C4-2B (cell line): ENCODE data around the gene NF2.

ENCODE experiments used
- H3K27ac ChIP-seq: fragments of 450-650 bp; 2 replicates; pipeline ENCODE4 v1.5.1; 2017
- ZFX ChIP-seq: fragments of 450-650 bp; IDR thresholded peaks from 2 replicates; pipeline ENCODE4 v1.6.1; 2017
- TF ChIP-seq, protein P1 (sequence below): fragments of 450-650 bp; conservative IDR thresholded peaks from 2 replicates; pipeline ENCODE4 v1.5.1; 2017; ENCODE audit warnings: mild to moderate bottlenecking

NF2 gene

DNA sequence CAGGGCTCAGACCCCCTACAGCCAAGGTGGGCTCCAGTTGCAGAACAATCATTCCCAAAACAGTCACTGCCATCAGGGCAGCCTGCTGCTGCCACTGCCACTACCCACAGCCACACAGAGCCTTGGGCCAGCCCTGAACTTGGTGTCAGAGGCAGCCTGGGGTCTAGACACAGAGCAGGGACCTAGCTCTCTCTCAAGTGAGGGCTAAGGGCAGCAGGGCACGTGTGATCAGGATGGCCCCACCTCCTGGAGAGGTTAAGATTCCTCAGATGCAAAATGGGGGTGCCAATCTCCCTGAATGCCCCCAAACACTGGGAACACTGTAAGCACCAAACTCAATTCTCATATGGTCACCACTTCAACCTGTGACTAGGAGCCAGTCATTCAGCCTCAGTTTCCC is 132.0 kb downstream of the NF2 start:
- H3K27ac ChIP-seq, result no peak overlapping the region
- TF ChIP-seq, protein P1, sequence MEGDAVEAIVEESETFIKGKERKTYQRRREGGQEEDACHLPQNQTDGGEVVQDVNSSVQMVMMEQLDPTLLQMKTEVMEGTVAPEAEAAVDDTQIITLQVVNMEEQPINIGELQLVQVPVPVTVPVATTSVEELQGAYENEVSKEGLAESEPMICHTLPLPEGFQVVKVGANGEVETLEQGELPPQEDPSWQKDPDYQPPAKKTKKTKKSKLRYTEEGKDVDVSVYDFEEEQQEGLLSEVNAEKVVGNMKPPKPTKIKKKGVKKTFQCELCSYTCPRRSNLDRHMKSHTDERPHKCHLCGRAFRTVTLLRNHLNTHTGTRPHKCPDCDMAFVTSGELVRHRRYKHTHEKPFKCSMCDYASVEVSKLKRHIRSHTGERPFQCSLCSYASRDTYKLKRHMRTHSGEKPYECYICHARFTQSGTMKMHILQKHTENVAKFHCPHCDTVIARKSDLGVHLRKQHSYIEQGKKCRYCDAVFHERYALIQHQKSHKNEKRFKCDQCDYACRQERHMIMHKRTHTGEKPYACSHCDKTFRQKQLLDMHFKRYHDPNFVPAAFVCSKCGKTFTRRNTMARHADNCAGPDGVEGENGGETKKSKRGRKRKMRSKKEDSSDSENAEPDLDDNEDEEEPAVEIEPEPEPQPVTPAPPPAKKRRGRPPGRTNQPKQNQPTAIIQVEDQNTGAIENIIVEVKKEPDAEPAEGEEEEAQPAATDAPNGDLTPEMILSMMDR, result no peak
- no peak for TF ChIP-seq ZFX

DNA sequence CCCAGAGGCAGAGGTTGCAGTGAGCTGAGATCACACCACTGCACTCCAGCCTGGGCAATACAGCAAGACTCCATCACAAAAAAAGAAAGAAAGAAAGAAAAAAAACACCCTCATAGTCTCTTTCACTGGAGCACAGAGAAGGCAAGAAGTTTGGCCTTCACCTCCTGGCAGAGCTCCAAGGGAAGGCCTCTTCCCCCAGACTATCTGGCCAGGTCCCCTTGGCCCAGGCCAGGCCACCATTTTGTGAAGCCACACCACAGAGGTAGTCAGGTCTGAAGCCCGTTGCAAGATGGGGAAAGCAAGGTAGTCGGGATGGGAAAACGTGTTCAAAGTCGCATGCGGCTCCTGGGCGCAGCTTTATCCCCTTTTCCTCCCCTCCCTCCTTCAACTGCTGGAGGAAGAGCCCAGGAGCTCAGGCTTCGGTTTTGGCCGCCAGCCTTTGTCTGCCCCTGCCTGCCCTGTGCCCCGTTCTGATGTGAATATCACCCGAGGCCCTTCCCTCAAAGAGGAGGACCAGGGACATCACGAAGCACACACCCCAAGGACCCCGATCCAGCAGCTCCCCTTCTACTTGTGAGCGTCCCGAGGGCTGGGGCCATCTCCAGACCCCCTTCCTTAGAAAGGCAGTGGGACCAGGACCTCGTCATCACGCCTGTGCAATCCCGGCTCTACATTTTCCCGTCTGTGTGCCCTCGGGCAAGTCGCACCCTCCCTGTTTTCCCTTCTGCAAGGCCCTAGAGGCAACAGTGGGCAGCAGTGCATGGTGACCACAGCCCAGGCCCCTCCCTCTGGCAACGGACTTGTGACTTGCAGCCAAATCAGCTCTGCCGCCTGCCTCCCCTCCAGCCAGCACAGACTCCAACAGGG is 134.1 kb downstream of the NF2 start:
- no peak overlapping the region for H3K27ac ChIP-seq
- no peak for TF ChIP-seq ZFX
- TF ChIP-seq, protein P1, result no peak

DNA sequence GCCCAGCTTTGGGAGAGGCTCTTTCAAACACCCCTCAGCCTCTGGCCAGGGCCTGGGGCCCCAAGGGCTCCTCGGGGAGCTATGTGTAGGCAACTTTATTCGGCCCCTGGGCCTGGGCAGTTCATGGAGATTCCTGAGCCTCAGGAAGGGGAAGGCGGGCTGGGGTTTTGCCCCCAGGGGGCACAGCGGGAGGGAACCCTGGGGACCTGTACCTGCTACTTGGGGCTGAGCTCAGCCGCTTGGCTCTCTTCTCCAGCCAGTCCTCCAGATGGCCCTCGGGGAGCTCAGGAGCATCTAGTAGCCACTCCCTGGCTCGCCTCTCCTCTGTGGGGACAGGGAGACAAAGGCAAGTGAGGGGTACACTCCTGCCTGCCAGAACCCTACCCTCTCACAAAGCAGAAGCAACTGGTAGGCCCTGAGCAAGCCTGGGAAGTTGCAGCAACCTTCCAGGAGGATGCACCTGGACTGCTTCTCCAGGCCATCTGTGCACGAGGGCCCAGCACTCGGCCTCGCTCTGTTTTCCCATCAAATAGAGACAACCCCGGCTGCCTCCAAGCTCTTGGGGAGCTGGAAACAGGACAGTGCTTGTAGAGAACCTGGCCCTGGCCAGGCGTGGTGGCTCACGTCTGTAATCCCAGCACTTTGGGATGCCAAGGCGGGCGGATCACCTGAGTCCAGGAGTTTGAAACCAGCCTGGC is 134.8 kb downstream of the NF2 start:
- TF ChIP-seq, protein P1, result no peak
- no peak for TF ChIP-seq ZFX
- H3K27ac ChIP-seq, result no peak overlapping the region

DNA sequence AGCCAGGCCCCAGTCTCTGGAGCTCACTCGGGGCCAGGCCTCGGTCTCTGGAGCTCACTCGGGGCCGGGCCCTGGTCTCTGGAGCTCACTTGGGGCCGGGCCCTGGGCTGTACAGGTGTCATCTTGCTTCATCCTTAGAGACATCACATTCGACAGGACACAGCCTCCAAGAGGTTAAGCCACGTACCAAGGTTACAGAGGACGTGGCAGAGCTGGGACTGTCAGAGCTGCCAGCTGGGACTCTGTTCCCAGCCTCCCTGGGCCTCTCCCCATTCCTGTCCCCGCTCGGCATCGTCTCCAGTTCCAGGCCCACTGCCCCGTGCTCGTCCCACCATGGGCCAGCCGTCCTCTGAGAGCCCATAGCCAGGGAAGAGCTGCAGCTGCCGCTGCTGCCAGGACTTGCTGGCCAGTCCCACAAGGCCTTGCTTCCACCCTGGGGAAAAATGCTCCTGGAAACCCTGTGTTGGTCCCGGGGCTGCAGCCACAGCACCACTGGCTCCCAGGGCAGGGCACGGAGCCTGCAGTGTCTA is 136.0 kb downstream of the NF2 start:
- TF ChIP-seq, protein P1, result no peak
- TF ChIP-seq ZFX, result no peak
- H3K27ac ChIP-seq, result no peak overlapping the region

DNA sequence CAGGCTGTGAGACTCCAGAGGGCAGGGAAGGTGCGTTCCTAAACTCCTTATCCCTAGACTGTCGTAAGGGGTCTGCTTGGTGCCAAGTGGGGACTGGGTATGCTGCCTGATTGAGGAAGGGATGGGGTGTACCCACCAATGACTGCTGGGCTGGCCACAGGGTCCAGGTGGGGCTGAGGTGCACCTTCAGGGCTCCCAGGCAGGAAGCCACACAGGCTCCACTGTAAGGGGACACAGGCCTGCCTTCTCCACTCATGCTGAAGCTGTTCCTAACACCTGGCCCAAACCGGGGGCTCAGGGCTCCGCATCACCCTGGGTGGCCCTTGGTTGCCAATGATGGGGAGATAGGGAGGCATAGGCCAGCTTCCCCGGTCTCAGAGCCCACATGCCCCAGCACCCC is 136.8 kb downstream of the NF2 start:
- TF ChIP-seq, protein P1, result no peak
- TF ChIP-seq ZFX, result no peak
- H3K27ac ChIP-seq, result no peak overlapping the region

DNA sequence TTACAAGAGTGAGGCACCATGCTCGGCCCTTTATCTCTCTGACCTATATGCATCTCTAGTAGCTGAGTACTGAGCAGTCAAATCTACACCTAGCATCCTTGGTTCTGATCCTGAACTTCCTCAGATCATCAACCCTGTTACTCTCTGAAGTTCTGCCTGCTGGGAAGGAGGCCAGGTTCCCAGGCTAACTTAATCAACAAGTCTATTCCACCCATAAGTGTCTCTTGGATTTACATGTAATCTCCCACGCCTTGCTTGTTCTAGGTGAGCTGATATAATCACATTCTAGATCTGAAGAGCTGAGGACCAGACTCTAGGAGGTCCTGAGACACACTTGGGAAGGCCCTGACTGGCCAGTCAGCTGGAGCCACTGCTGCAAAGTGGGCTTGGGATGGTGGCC is 138.5 kb downstream of the NF2 start:
- no peak for TF ChIP-seq ZFX
- TF ChIP-seq, protein P1, result no peak
- no peak overlapping the region for H3K27ac ChIP-seq

DNA sequence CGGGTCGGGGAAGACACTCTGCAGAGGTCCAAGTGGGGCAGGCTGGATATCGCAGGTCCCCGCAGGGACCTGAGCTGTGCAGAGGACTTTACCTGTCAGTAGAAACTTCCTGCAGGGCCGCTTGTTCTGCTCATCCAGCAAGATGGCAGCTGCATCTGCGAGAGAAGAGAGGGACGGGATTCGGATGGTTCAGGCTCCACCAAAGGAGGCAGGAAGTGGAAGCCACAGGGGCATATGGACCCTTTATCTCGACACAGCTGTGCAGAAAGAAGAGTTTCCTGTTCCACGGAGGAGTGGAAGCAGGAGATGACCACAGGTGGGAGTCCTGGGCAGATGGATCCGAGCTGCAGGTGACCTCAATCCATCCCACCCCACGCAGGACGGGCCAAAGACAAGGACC is 138.9 kb downstream of the NF2 start:
- TF ChIP-seq, protein P1, result no peak
- no peak for TF ChIP-seq ZFX
- no peak overlapping the region for H3K27ac ChIP-seq
